HepG2 (cell line): ENCODE results near the gene RNASE7. TPM values are rescaled to one million over a fixed set of nuclear protein-coding genes. Genes with fewer than 3 reads are reported as not detected.

Experiments
- CCAR2 ChIP-seq: fragments of 200-400 bp; formaldehyde crosslinking; optimal IDR thresholded peaks from 2 replicates; pipeline ENCODE3; 2018; ENCODE audit warnings: low read depth, mild to moderate bottlenecking, low read length, moderate library complexity
- RBM22 ChIP-seq: fragments of 200-400 bp; formaldehyde crosslinking; optimal IDR thresholded peaks from 2 replicates; pipeline ENCODE3; 2017; ENCODE audit warnings: mild to moderate bottlenecking, low read length, moderate library complexity
- ZFP91 ChIP-seq: sonication (generic); formaldehyde crosslinking; IDR thresholded peaks from 2 replicates; pipeline ENCODE4 v1.9.0; 2022; ENCODE audit warnings: missing genetic modification reagents, mild to moderate bottlenecking, borderline replicate concordance
- polyA plus RNA-seq, 8 experiments: library from polyadenylated mRNA; depleted of rRNA in 3 of 8; stranded (reverse) in 7 of 8; unstranded in 1 of 8; fragments of >200 nt; fragmentation: Illumina TruSeq in 4 of 8; extraction: Trizol in 4 of 8; gene quantifications; 2 replicates each; pipeline versions ENCODE4 v1.2.1 to v1.2.3, GENCODE V29; 2011 to 2016; ENCODE audit warnings: low read depth in 4 of 8, missing spikeins in 1 of 8, mixed read lengths in 1 of 8; ENCODE audit not compliant: insufficient read depth in 1 of 8
- total RNA-seq, 5 experiments: library from RNA; depleted of rRNA; stranded (reverse); fragments of >200 nt; fragmentation: Illumina TruSeq; extraction: Trizol; gene quantifications; 2 replicates each; pipeline ENCODE4 v1.2.3, GENCODE V29; 2016; ENCODE audit warnings: low read depth in 1 of 5
- TF ChIP-seq, protein P1 (sequence below), 2 experiments: fragments of 450-650 bp in 1 of 2; sonication (generic) in 1 of 2; formaldehyde crosslinking in 1 of 2; IDR thresholded peaks; 2 replicates each; pipeline versions ENCODE4 v1.6.1 to v1.8.0; 2016 to 2022; ENCODE audit warnings: antibody characterized with exemption in 1 of 2, mild to moderate bottlenecking in 1 of 2, missing genetic modification reagents in 1 of 2
- TF ChIP-seq, protein P2 (sequence below): sonication (generic); formaldehyde crosslinking; conservative IDR thresholded peaks from 2 replicates; pipeline ENCODE4 v1.4.0; 2020; ENCODE audit warnings: mild to moderate bottlenecking, missing genetic modification reagents, moderate library complexity

Gene RNASE7
- total and polyA plus RNA-seq, 2 of the 13 experiments (the other 11 are each of a cell fraction or from before 2014, with no cell fraction given): 0.04 TPM; not detected in 1

DNA sequence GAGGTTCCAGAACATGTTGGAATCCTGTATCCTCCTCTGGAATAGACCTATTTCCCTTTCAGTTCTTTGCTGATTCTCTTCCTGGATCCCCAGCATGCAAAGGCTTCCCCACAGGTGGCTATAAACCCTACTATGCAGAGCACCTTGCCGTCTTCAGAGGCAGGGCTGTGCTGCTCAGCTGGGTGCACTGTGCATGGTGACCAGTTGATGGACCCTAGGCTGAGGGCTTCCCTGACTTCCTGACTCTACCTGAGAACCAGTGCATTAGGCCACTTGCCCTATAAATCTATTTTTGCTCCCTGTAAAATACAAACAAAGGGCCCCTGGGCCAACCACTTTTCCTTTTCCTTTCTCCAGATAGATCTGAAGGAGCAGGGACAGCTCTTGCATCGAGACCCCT, 42.2 kb downstream of the RNASE7 start (continued):
- TF ChIP-seq, protein P1, sequence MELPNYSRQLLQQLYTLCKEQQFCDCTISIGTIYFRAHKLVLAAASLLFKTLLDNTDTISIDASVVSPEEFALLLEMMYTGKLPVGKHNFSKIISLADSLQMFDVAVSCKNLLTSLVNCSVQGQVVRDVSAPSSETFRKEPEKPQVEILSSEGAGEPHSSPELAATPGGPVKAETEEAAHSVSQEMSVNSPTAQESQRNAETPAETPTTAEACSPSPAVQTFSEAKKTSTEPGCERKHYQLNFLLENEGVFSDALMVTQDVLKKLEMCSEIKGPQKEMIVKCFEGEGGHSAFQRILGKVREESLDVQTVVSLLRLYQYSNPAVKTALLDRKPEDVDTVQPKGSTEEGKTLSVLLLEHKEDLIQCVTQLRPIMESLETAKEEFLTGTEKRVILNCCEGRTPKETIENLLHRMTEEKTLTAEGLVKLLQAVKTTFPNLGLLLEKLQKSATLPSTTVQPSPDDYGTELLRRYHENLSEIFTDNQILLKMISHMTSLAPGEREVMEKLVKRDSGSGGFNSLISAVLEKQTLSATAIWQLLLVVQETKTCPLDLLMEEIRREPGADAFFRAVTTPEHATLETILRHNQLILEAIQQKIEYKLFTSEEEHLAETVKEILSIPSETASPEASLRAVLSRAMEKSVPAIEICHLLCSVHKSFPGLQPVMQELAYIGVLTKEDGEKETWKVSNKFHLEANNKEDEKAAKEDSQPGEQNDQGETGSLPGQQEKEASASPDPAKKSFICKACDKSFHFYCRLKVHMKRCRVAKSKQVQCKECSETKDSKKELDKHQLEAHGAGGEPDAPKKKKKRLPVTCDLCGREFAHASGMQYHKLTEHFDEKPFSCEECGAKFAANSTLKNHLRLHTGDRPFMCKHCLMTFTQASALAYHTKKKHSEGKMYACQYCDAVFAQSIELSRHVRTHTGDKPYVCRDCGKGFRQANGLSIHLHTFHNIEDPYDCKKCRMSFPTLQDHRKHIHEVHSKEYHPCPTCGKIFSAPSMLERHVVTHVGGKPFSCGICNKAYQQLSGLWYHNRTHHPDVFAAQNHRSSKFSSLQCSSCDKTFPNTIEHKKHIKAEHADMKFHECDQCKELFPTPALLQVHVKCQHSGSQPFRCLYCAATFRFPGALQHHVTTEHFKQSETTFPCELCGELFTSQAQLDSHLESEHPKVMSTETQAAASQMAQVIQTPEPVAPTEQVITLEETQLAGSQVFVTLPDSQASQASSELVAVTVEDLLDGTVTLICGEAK (IDR thresholded peaks at IDR 0.05): no peak
- TF ChIP-seq, protein P1 (CRISPR knock-in tag; IDR thresholded peaks at IDR 0.05): 0 out of 2 replicates have a peak, but pooled peaks have one; percentile 9
- TF ChIP-seq ZFP91 (CRISPR knock-in tag): no peak
- no peak for TF ChIP-seq RBM22
- TF ChIP-seq, protein P2, sequence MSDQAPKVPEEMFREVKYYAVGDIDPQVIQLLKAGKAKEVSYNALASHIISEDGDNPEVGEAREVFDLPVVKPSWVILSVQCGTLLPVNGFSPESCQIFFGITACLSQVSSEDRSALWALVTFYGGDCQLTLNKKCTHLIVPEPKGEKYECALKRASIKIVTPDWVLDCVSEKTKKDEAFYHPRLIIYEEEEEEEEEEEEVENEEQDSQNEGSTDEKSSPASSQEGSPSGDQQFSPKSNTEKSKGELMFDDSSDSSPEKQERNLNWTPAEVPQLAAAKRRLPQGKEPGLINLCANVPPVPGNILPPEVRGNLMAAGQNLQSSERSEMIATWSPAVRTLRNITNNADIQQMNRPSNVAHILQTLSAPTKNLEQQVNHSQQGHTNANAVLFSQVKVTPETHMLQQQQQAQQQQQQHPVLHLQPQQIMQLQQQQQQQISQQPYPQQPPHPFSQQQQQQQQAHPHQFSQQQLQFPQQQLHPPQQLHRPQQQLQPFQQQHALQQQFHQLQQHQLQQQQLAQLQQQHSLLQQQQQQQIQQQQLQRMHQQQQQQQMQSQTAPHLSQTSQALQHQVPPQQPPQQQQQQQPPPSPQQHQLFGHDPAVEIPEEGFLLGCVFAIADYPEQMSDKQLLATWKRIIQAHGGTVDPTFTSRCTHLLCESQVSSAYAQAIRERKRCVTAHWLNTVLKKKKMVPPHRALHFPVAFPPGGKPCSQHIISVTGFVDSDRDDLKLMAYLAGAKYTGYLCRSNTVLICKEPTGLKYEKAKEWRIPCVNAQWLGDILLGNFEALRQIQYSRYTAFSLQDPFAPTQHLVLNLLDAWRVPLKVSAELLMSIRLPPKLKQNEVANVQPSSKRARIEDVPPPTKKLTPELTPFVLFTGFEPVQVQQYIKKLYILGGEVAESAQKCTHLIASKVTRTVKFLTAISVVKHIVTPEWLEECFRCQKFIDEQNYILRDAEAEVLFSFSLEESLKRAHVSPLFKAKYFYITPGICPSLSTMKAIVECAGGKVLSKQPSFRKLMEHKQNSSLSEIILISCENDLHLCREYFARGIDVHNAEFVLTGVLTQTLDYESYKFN (CRISPR knock-in tag): no peak
- no peak for TF ChIP-seq CCAR2
